Measurements from ENCODE around the gene KIF1B.

KIF1B gene

GRCh38 chr1:10316752-10317151 is 106.4 kb downstream of the KIF1B start:
- Histone ChIP-seq H3K4me3 (ENCODE audit: low read depth, low read length) (no peak overlapping the region), H3K9me3 (ENCODE audit: control insufficient read depth, insufficient read depth, low read depth, low read length) (no peaks in the 10 kb centered on the region), H3K27ac (ENCODE audit: extremely low read depth, low read depth, low read length) (no peak overlapping the region), H3K4me1 (ENCODE audit: control insufficient read depth, insufficient read depth, low read length) (0 out of 2 replicates have a peak, but pooled peaks cover 4% of the 10 kb centered on the region), H3K36me3 (ENCODE audit: control insufficient read depth in 2 of 2, insufficient read depth in 1 of 2, low read length in 2 of 2) (peaks cover 0 to 8% of the 10 kb centered on the region in 2 experiments; a peak in 2 of 3 replicates)
- ChIA-PET CTCF (interaction anchor here (1.7 kb wide), 1 partner anchor 21 kb away, joined by 4 read pairs; no protein-coding TSS in a partner anchor), POLR2A (no interaction called here)
- TF ChIP-seq ZNF121 (tag by site-specific recombination; IDR thresholded peaks at IDR 0.05) (peak; percentile 85), GFI1B (tag by site-specific recombination; IDR thresholded peaks at IDR 0.05) (no peak)
- TF ChIP-seq, protein P1, sequence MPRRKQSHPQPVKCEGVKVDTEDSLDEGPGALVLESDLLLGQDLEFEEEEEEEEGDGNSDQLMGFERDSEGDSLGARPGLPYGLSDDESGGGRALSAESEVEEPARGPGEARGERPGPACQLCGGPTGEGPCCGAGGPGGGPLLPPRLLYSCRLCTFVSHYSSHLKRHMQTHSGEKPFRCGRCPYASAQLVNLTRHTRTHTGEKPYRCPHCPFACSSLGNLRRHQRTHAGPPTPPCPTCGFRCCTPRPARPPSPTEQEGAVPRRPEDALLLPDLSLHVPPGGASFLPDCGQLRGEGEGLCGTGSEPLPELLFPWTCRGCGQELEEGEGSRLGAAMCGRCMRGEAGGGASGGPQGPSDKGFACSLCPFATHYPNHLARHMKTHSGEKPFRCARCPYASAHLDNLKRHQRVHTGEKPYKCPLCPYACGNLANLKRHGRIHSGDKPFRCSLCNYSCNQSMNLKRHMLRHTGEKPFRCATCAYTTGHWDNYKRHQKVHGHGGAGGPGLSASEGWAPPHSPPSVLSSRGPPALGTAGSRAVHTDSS (tag by site-specific recombination; IDR thresholded peaks at IDR 0.05), result no peak

DNA sequence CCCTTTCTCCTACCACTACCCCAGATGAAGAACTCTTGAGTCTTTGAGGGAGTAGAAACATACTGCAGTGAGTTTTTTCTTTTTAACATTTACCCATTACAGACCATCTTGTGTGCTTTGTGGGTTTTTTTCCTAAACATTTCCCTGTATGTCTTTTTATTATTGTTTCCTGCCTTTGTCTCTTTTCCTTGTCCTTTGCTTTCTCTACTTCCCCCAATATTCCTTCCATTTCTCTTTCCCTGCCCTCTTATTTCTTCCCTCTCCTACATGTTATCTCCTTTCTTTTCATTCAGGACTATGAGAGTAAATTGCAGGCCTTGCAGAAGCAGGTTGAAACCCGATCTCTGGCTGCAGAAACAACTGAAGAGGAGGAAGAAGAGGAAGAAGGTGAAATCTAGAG is 109.4 kb downstream of the KIF1B start:
- Histone ChIP-seq H3K9me3 (ENCODE audit: control insufficient read depth, insufficient read depth, low read depth, low read length) (no peaks in the 10 kb centered on the region), H3K36me3 (ENCODE audit: control insufficient read depth in 2 of 2, insufficient read depth in 1 of 2, low read length in 2 of 2) (peaks cover 4 to 23% of the 10 kb centered on the region in 2 experiments), H3K4me1 (ENCODE audit: control insufficient read depth, insufficient read depth, low read length) (0 out of 2 replicates have a peak, but pooled peaks cover 4% of the 10 kb centered on the region), H3K27ac (ENCODE audit: extremely low read depth, low read depth, low read length) (no peak overlapping the region), H3K4me3 (ENCODE audit: low read depth, low read length) (no peak overlapping the region)
- POLR2A ChIA-PET, result no interaction called here
- TF ChIP-seq ZNF560 (tag by site-specific recombination; IDR thresholded peaks at IDR 0.05; ENCODE audit: borderline replicate concordance), result no peak
- peak; percentile 79 for TF ChIP-seq PRDM1 (tag by site-specific recombination; IDR thresholded peaks at IDR 0.05)
- 0 out of 2 replicates have a peak, but pooled peaks have one; percentile 21 for TF ChIP-seq ZNF366 (tag by site-specific recombination; conservative IDR thresholded peaks at IDR 0.05)
- CTCF ChIA-PET, result interaction anchor here (1.0 kb wide), 1 partner anchor 110 kb away, joined by 3 read pairs; no protein-coding TSS in a partner anchor

DNA sequence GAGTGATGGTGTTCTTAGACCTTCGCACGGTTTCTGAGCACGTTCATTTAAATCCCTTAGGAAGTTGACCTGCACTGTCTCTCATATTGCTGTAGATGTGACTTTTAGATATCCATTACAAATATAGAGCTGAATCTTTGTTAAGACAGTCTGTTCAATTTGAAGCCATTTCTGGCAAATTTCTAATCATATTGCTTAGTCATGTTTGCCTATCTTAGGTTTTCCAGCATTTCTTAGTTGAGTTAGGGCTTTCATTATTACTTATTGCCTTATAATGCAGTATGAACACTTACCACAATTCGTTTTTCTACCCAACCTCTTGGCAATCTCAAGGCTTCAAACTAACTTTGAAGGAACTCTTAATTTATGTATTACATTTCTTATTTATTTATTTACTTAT is 110.0 kb downstream of the KIF1B start:
- Histone ChIP-seq H3K4me3 (ENCODE audit: low read depth, low read length) (no peak overlapping the region), H3K9me3 (ENCODE audit: control insufficient read depth, insufficient read depth, low read depth, low read length) (no peaks in the 10 kb centered on the region), H3K27ac (ENCODE audit: extremely low read depth, low read depth, low read length) (no peak overlapping the region), H3K36me3 (ENCODE audit: control insufficient read depth in 2 of 2, insufficient read depth in 1 of 2, low read length in 2 of 2) (peaks cover 4 to 29% of the 10 kb centered on the region in 2 experiments), H3K4me1 (ENCODE audit: control insufficient read depth, insufficient read depth, low read length) (0 out of 2 replicates have a peak, but pooled peaks cover 4% of the 10 kb centered on the region)
- TF ChIP-seq ZNF37A (tag by site-specific recombination; IDR thresholded peaks at IDR 0.05), result no peak
- TF ChIP-seq ZNF585B (tag by site-specific recombination; IDR thresholded peaks at IDR 0.05), result no peak
- no peak for TF ChIP-seq ZNF354C (tag by site-specific recombination; IDR thresholded peaks at IDR 0.05; ENCODE audit: borderline replicate concordance, low read depth)
- no peak for TF ChIP-seq ZNF2 (tag by site-specific recombination; IDR thresholded peaks at IDR 0.05)
- TF ChIP-seq ZNF394 (tag by site-specific recombination; IDR thresholded peaks at IDR 0.05; ENCODE audit: borderline replicate concordance), result no peak
- no peak for TF ChIP-seq ZNF391 (tag by site-specific recombination; IDR thresholded peaks at IDR 0.05; ENCODE audit: borderline replicate concordance, low read depth)
- CTCF ChIA-PET, result interaction anchor here (0.6 to 1.0 kb wide), 2 partner anchors 18 to 111 kb away, joined by 3 read pairs; no protein-coding TSS in a partner anchor
- POLR2A ChIA-PET, result no interaction called here

- H3K4me1 ChIP-seq (ENCODE audit: control insufficient read depth, insufficient read depth, low read length), result 0 out of 2 replicates have a peak, but pooled peaks cover 4% of the 10 kb centered on the region
- H3K4me3 ChIP-seq (ENCODE audit: low read depth, low read length), result no peak overlapping the region
- ChIA-PET CTCF (no interaction called here), POLR2A (no interaction called here)
- TF ChIP-seq ZNF2 (tag by site-specific recombination; IDR thresholded peaks at IDR 0.05) (no peak), ZNF121 (tag by site-specific recombination; IDR thresholded peaks at IDR 0.05) (0 out of 2 replicates have a peak, but pooled peaks have one; percentile 21), ZNF664 (tag by site-specific recombination; IDR thresholded peaks at IDR 0.05) (no peak)
- peaks cover 7 to 46% of the 10 kb centered on the region in 2 experiments for H3K36me3 ChIP-seq (ENCODE audit: control insufficient read depth in 2 of 2, insufficient read depth in 1 of 2, low read length in 2 of 2)
- H3K9me3 ChIP-seq (ENCODE audit: control insufficient read depth, insufficient read depth, low read depth, low read length), result no peaks in the 10 kb centered on the region
- no peak overlapping the region for H3K27ac ChIP-seq (ENCODE audit: extremely low read depth, low read depth, low read length)
Observed at GRCh38 chr1:10322821-10323220, 112.5 kb downstream of the KIF1B start.

- no peaks in the 10 kb centered on the region for H3K9me3 ChIP-seq (ENCODE audit: control insufficient read depth, insufficient read depth, low read depth, low read length)
- H3K4me3 ChIP-seq (ENCODE audit: low read depth, low read length), result no peak overlapping the region
- H3K27ac ChIP-seq (ENCODE audit: extremely low read depth, low read depth, low read length), result no peak overlapping the region
- 0 out of 2 replicates have a peak, but pooled peaks cover 4% of the 10 kb centered on the region for H3K4me1 ChIP-seq (ENCODE audit: control insufficient read depth, insufficient read depth, low read length)
- H3K36me3 ChIP-seq (ENCODE audit: control insufficient read depth in 2 of 2, insufficient read depth in 1 of 2, low read length in 2 of 2), result peaks cover 7 to 50% of the 10 kb centered on the region in 2 experiments
- CTCF ChIA-PET, result interaction anchor here (1.0 kb wide), 1 partner anchor 115 kb away, joined by 4 read pairs; no protein-coding TSS in a partner anchor
- POLR2A ChIA-PET, result no interaction called here
- TF ChIP-seq ZNF561 (tag by site-specific recombination; IDR thresholded peaks at IDR 0.05; ENCODE audit: borderline replicate concordance) (no peak), EGR2 (tag by site-specific recombination; IDR thresholded peaks at IDR 0.05; ENCODE audit: low read depth) (no peak), ZBTB20 (tag by site-specific recombination; IDR thresholded peaks at IDR 0.05) (no peak), ZXDB (tag by site-specific recombination; IDR thresholded peaks at IDR 0.05) (no peak), HOXC10 (CRISPR knock-in tag; IDR thresholded peaks at IDR 0.05) (no peak), ZNF146 (tag by site-specific recombination; IDR thresholded peaks at IDR 0.05) (no peak), ZNF621 (tag by site-specific recombination; IDR thresholded peaks at IDR 0.05) (no peak), ZNF112 (tag by site-specific recombination; IDR thresholded peaks at IDR 0.05) (no peak), ZNF211 (tag by site-specific recombination; IDR thresholded peaks at IDR 0.05; ENCODE audit: low read depth) (no peak), ZNF558 (tag by site-specific recombination; IDR thresholded peaks at IDR 0.05) (no peak)
- TF ChIP-seq, protein P2, sequence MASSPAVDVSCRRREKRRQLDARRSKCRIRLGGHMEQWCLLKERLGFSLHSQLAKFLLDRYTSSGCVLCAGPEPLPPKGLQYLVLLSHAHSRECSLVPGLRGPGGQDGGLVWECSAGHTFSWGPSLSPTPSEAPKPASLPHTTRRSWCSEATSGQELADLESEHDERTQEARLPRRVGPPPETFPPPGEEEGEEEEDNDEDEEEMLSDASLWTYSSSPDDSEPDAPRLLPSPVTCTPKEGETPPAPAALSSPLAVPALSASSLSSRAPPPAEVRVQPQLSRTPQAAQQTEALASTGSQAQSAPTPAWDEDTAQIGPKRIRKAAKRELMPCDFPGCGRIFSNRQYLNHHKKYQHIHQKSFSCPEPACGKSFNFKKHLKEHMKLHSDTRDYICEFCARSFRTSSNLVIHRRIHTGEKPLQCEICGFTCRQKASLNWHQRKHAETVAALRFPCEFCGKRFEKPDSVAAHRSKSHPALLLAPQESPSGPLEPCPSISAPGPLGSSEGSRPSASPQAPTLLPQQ (tag by site-specific recombination; IDR thresholded peaks at IDR 0.05), result no peak
Observed at GRCh38 chr1:10324627-10325026, 114.3 kb downstream of the KIF1B start.
